Measurements from ENCODE around the gene RAB8B. TPM values are rescaled to one million over a fixed set of nuclear protein-coding genes. Genes with fewer than 3 reads are reported as not detected.
A peak's percentile ranks its signal among the peaks of the same experiment; 100 is the strongest.

The RAB8B gene
- total RNA-seq, 1 donor from 2014 or later: 93.1 TPM

DNA sequence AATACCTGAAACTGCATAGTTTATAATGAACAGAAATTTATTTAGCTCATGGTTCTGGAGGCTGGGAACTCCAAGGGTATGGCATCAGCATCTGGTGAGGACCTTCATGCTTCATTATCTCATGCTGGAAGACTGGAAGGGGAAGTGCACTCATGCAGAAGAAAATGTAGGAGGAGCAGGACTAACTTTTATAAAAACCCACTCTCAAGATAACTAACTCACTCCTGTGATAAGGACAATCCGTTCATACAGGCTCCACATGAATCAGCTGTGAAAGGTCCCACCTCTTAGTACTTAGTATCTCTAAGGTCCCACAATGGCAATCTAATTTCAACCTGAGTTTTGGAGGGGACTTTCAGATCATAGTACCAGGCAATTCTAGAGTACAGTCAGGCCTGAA lies 54.4 kb downstream of the RAB8B start:
- Mint-ChIP-seq H3K36me3 (ENCODE audit: low read depth) (peaks cover 60% of the 10 kb centered on the region), H3K4me3 (peak overlapping the region; percentile 8), H3K4me1 (peaks cover 38% of the 10 kb centered on the region), H3K27me3 (no peaks in the 10 kb centered on the region), H3K27ac (peak overlapping the region; percentile 59), H3K9me3 (peaks cover 4% of the 10 kb centered on the region)
- no peak for TF ChIP-seq CTCF (IDR thresholded peaks at IDR 0.05)
- DNase-seq (no peak), ATAC-seq (ENCODE audit: low read depth) (peak; percentile 14)
- CTCF ChIA-PET: interaction anchor here (1.6 kb wide), 1 partner anchor 11 kb away, joined by 10 read pairs; no protein-coding TSS in a partner anchor
- intact Hi-C loops (cut with micrococcal nuclease): loop anchor here (5.0 kb wide), 1 partner anchor 34 kb away; the partner anchor contains the start of gene APH1B
- POLR2A ChIA-PET: interaction anchor here (2.8 kb wide), 1 partner anchor 87 kb away, joined by 8 read pairs; the partner anchor contains the start of gene RPS27L

- H3K4me3 Mint-ChIP-seq: no peak overlapping the region
- ChIA-PET POLR2A (interaction anchor here (1.1 to 2.8 kb wide), 2 partner anchors 53 to 87 kb away, joined by 4 to 8 read pairs; partner anchors contain the start of gene RPS27L), CTCF (interaction anchor here (1.6 kb wide), 1 partner anchor 11 kb away, joined by 10 read pairs; no protein-coding TSS in a partner anchor)
- peaks cover 4% of the 10 kb centered on the region for H3K9me3 Mint-ChIP-seq
- peaks cover 34% of the 10 kb centered on the region for H3K4me1 Mint-ChIP-seq
- intact Hi-C loops (cut with micrococcal nuclease): loop anchor here (5.0 kb wide), 1 partner anchor 33 kb away; the partner anchor contains the start of gene APH1B
- DNase-seq: no peak
- no peak for TF ChIP-seq CTCF (IDR thresholded peaks at IDR 0.05)
- H3K27ac Mint-ChIP-seq: peak overlapping the region; percentile 46
- no peak for ATAC-seq (ENCODE audit: low read depth)
- H3K27me3 Mint-ChIP-seq: no peaks in the 10 kb centered on the region
- H3K36me3 Mint-ChIP-seq (ENCODE audit: low read depth): peaks cover 66% of the 10 kb centered on the region
Observed at GRCh38 chr15:63244399-63244798, 55.0 kb downstream of the RAB8B start.

DNA sequence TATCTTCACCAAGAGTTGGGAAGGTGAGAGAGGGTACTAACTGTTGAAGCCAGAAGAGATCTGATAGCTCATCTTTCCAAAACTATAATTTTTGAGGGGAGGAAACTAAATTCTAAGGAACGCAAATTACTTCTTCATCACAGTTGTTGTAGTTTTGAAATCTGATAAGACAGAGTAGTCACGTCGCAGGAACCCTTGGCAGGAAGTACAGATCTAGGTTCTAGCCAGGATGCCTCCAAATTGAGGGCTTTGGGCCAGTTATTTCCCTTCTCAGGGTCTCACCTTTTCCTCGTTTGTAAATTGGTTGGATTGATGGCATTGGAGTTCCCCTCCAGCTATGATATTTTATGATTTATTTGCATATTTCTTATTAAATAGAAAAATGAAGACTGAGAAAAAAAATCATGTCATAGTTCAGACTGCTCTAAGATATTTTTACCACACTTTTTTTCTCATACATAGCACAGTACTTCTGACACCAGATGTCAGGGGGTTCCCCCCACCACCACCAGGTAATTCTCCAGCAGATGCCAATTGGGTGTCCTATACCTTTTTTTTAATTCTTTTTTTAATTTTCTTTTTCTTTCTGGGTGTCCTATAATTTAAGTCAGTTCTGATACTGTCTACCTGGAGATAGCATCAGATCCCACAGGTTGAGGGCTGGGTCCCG lies 55.7 kb downstream of the RAB8B start:
- H3K4me1 Mint-ChIP-seq: peaks cover 29% of the 10 kb centered on the region
- intact Hi-C loops (cut with micrococcal nuclease): loop anchor here (5.0 kb wide), 1 partner anchor 32 kb away; the partner anchor contains the start of gene APH1B
- ChIA-PET CTCF (interaction anchor here (1.6 kb wide), 1 partner anchor 12 kb away, joined by 10 read pairs; no protein-coding TSS in a partner anchor), POLR2A (interaction anchor here (1.1 to 2.8 kb wide), 3 partner anchors 31 to 88 kb away, joined by 3 to 8 read pairs (median 4); partner anchors contain the start of gene RPS27L)
- no peak for DNase-seq
- H3K36me3 Mint-ChIP-seq (ENCODE audit: low read depth): peaks cover 65% of the 10 kb centered on the region
- H3K27ac Mint-ChIP-seq: peak overlapping the region; percentile 46
- H3K9me3 Mint-ChIP-seq: peaks cover 4% of the 10 kb centered on the region
- H3K4me3 Mint-ChIP-seq: no peak overlapping the region
- no peaks in the 10 kb centered on the region for H3K27me3 Mint-ChIP-seq
- no peak for TF ChIP-seq CTCF (IDR thresholded peaks at IDR 0.05)
- no peak for ATAC-seq (ENCODE audit: low read depth)

DNA sequence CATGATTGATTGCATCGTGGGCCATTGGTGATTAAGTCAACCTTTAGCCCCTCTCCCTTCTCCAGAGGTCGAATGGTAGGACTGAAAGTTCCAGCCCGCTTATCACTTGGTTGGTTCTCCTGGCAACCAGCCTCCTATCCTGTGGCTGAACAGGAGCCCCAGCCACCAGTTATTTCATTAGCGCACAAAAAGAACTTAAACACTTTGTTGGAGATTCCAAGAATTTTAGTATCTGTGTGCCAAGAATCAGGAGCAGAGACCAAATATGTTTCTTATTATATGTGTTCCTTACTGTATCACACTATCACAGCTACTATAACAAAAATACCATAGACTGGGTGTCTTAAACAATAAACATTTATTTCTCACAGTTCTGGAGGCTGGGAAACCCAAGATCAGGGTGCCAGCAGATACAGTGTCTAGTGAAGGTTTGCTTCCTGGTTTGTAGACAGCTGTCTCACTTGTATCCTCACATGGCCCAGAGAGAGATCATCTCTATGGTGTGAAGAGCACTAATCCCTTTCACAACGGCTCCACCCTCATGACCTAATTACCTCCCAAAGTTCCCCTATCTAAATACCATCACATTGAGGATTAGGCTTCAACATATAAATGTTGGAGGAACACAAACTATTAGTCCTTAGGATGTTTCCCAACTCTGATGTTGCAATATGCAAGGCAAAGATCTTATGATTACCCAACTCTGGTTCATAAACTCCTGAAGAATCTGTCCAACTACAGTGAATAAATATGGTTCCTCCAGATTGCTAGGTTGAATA lies 57.5 kb downstream of the RAB8B start:
- H3K27me3 Mint-ChIP-seq: no peaks in the 10 kb centered on the region
- no peak for ATAC-seq (ENCODE audit: low read depth)
- peaks cover 4% of the 10 kb centered on the region for H3K9me3 Mint-ChIP-seq
- no peak overlapping the region for H3K4me3 Mint-ChIP-seq
- TF ChIP-seq CTCF (IDR thresholded peaks at IDR 0.05): no peak
- peaks cover 27% of the 10 kb centered on the region for H3K4me1 Mint-ChIP-seq
- CTCF ChIA-PET: no interaction called here
- no peak for DNase-seq
- POLR2A ChIA-PET: interaction anchor here (0.5 to 1.0 kb wide), 2 partner anchors 63 to 90 kb away, joined by 4 read pairs; partner anchors contain the start of gene RPS27L
- no peak overlapping the region for H3K27ac Mint-ChIP-seq
- peaks cover 75% of the 10 kb centered on the region for H3K36me3 Mint-ChIP-seq (ENCODE audit: low read depth)
- intact Hi-C loops (cut with micrococcal nuclease): no loop called here
